HepG2 (cell line): Measurements from ENCODE around the gene LYPD8. TPM values are rescaled to one million over a fixed set of nuclear protein-coding genes. Genes with fewer than 3 reads are reported as not detected.

Experiments
- ATAC-seq: fragments of 200-7000 bp; cut with Tn5 transposase; 3 replicates; pipeline ENCODE4 v1.9.1; 2020; ENCODE audit warnings: mild to moderate bottlenecking, moderate library complexity
- BruUV-seq: library from RNA; stranded (reverse); fragments of 400-500 nt; replicated peaks from 2 replicates; lab custom pipeline; 2021; lab: Mats Ljungman, UMichigan
- CTCF ChIA-PET: fragments of 300-600 bp; formaldehyde crosslinking; extraction: SDS; loops from one replicate; lab custom pipeline; 2021; ENCODE audit warnings: low total read pairs, inconsistent platforms, low intra/inter-chr PET ratio; lab: Yijun Ruan, JAX
- POLR2A ChIA-PET: fragments of 350-600 bp; sonication (Branson Sonifier 250); formaldehyde crosslinking; loops from one replicate; lab custom pipeline; 2020; ENCODE audit warnings: antibody characterized with exemption, inconsistent platforms; lab: Yijun Ruan, JAX
- DNase-seq: peaks from one replicate; pipeline ENCODE4 v3.0.0-alpha.2; 2015; ENCODE audit warnings: low spot score
- FAIRE-seq: peaks from 3 replicates; lab custom pipeline; 2011; peaks lifted over from hg19 to GRCh38; lab: Jason Lieb, UNC
- H2AFZ ChIP-seq: one replicate; pipeline ENCODE4 v1.6.1; 2011; ENCODE audit warnings: low read length, inconsistent platforms
- H3K27ac ChIP-seq: fragments of 300-600 bp; 3 replicates; pipeline ENCODE4 v1.8.0; 2011; ENCODE audit warnings: mixed run types, mild to moderate bottlenecking, mixed read lengths, low read length, inconsistent platforms; ENCODE audit not compliant: insufficient read depth; ENCODE audit errors: extremely low read length
- H3K27me3 ChIP-seq, 2 experiments: fragments of 200-600 bp in 1 of 2; 2 replicates in 1 of 2; 3 replicates in 1 of 2; pipeline versions ENCODE4 v1.6.0 to v1.8.0; 2011; ENCODE audit warnings: low read length in 2 of 2, mild to moderate bottlenecking in 2 of 2, moderate library complexity in 2 of 2, inconsistent platforms in 1 of 2; ENCODE audit not compliant: insufficient read depth in 2 of 2, control insufficient read depth in 1 of 2
- H3K36me3 ChIP-seq, 2 experiments: fragments of 200-600 bp in 1 of 2; replicated peaks in 1 of 2; 2 replicates in 1 of 2; 3 replicates in 1 of 2; pipeline versions ENCODE4 v1.5.1 to v1.8.0; 2011; ENCODE audit warnings: low read length in 2 of 2, inconsistent platforms in 1 of 2; ENCODE audit not compliant: insufficient read depth in 2 of 2, control insufficient read depth in 1 of 2
- H3K4me1 ChIP-seq: 2 replicates; pipeline ENCODE4 v1.5.1; 2012; ENCODE audit warnings: low read length, inconsistent platforms; ENCODE audit not compliant: insufficient read depth
- H3K4me2 ChIP-seq: 2 replicates; pipeline ENCODE4 v1.6.0; 2011; ENCODE audit warnings: low read depth, low read length, inconsistent platforms
- H3K4me3 ChIP-seq, 3 experiments: fragments of 200-600 bp in 1 of 3; sonication (generic), shearing (Covaris generic) in 1 of 3; replicated peaks in 1 of 3; 2 replicates each; pipeline ENCODE4 v1.5.1; 2011 to 2016; ENCODE audit warnings: low read length in 3 of 3, inconsistent platforms in 2 of 3, low read depth in 2 of 3, mild to moderate bottlenecking in 2 of 3, control low read depth in 1 of 3, mixed read lengths in 1 of 3; ENCODE audit not compliant: insufficient read depth in 1 of 3
- H3K79me2 ChIP-seq: one replicate; pipeline ENCODE4 v1.6.1; 2011; ENCODE audit warnings: low read length, inconsistent platforms; ENCODE audit not compliant: insufficient read depth
- H3K9ac ChIP-seq: 2 replicates; pipeline ENCODE4 v1.6.0; 2011; ENCODE audit warnings: mild to moderate bottlenecking, low read depth, low read length, inconsistent platforms; ENCODE audit not compliant: insufficient read depth
- H3K9me3 ChIP-seq: 2 replicates; pipeline ENCODE4 v1.5.1; 2012; ENCODE audit warnings: mild to moderate bottlenecking, low read length
- H4K20me1 ChIP-seq: 2 replicates; pipeline ENCODE4 v1.6.0; 2011; ENCODE audit warnings: inconsistent platforms, mild to moderate bottlenecking, low read length, moderate library complexity; ENCODE audit not compliant: insufficient read depth
- BHLHE40 ChIP-seq: IDR thresholded peaks from 2 replicates; pipeline ENCODE4 v1.6.1; 2011; ENCODE audit warnings: low read length, improper control_type of control experiment
- GTF2F1 ChIP-seq: fragments of 150-350 bp; IDR thresholded peaks from 2 replicates; pipeline ENCODE4 v1.6.1; 2014; ENCODE audit warnings: low read length
- MAZ ChIP-seq, 2 experiments: sonication (generic) in 1 of 2; formaldehyde crosslinking in 1 of 2; IDR thresholded peaks; 2 replicates each; pipeline versions ENCODE4 v1.5.0 to v1.6.1; 2012 to 2020; ENCODE audit warnings: low read depth in 2 of 2, mild to moderate bottlenecking in 2 of 2, borderline replicate concordance in 1 of 2, improper control_type of control experiment in 1 of 2, low read length in 1 of 2, missing genetic modification reagents in 1 of 2, moderate library complexity in 1 of 2
- RBAK ChIP-seq: sonication (generic); formaldehyde crosslinking; IDR thresholded peaks from 2 replicates; pipeline ENCODE4 v1.5.1; 2020; ENCODE audit warnings: mild to moderate bottlenecking, missing genetic modification reagents
- SALL1 ChIP-seq: sonication (generic); formaldehyde crosslinking; IDR thresholded peaks from 2 replicates; pipeline ENCODE4 v1.8.0; 2022; ENCODE audit warnings: mild to moderate bottlenecking, missing genetic modification reagents
- TOPORS ChIP-seq: sonication (generic); formaldehyde crosslinking; IDR thresholded peaks from 2 replicates; pipeline ENCODE4 v1.8.0; 2023; ENCODE audit warnings: mild to moderate bottlenecking, missing genetic modification reagents
- ZNF30 ChIP-seq: sonication (generic); formaldehyde crosslinking; IDR thresholded peaks from 2 replicates; pipeline ENCODE4 v1.5.0; 2020; ENCODE audit warnings: mild to moderate bottlenecking, missing genetic modification reagents
- ZNF343 ChIP-seq: sonication (generic); formaldehyde crosslinking; IDR thresholded peaks from 2 replicates; pipeline ENCODE4 v1.4.0; 2020; ENCODE audit warnings: mild to moderate bottlenecking, missing genetic modification reagents
- WGBS: methylation state at CpG from one replicate; pipeline ENCODE4 v1.1.6; 2017; ENCODE audit warnings: low lambda C conversion rate; 5-methylcytosine and 5-hydroxymethylcytosine counted together
- in situ Hi-C: cut with HindIII; loops from 2 replicates; pipeline ENCODE4 v1.10.0; 2017; ENCODE audit warnings: low pct_unique_long_range_greater_than_20kb; ENCODE audit not compliant: extremely low pct_ligation_motif_present
- intact Hi-C: fragments of 100-400 bp; cut with micrococcal nuclease; formaldehyde crosslinking; loops from one replicate; pipeline ENCODE4 v1.10.0; 2022; ENCODE audit not compliant: unreplicated experiment
- polyA plus RNA-seq, 8 experiments: library from polyadenylated mRNA; depleted of rRNA in 3 of 8; stranded (reverse) in 7 of 8; unstranded in 1 of 8; fragments of >200 nt; fragmentation: Illumina TruSeq in 4 of 8; extraction: Trizol in 4 of 8; gene quantifications; 2 replicates each; pipeline versions ENCODE4 v1.2.1 to v1.2.3, GENCODE V29; 2011 to 2016; ENCODE audit warnings: low read depth in 4 of 8, missing spikeins in 1 of 8, mixed read lengths in 1 of 8; ENCODE audit not compliant: insufficient read depth in 1 of 8
- total RNA-seq, 5 experiments: library from RNA; depleted of rRNA; stranded (reverse); fragments of >200 nt; fragmentation: Illumina TruSeq; extraction: Trizol; gene quantifications; 2 replicates each; pipeline ENCODE4 v1.2.3, GENCODE V29; 2016; ENCODE audit warnings: low read depth in 1 of 5

Gene LYPD8
- total and polyA plus RNA-seq, 2 of the 13 experiments (the other 11 are each of a cell fraction or from before 2014, with no cell fraction given), result not detected

DNA sequence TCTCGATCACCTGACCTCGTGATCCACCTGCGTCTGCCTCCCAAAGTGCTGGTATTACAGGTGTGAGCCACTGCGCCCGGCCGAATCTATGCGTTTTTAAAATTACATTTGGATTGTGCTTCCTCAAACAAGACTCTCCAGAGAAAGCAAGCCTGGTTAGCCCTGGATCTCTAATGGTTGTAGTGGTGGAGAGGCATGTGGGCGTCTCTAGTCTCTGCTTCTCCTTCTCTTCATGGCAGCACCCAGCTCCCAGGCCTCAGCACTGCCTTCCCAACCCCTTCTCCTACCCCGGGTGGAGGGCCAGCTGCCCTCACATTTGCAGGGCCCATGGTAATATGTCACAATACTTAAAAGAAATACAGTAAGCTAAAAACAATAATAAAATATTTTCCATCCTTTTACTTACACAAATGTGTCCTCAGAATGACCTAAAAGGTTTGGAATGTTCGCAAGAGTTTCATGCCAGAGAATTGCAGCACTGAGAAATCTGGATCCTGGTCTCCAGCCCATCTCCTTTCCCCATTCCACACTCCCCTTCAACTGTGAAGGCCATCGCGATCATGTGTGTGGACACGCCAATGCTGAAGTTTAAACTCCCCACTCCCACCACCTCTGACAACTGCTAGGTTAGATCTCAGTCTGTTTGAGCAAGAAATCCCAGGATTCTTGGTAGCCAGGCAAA is 60.0 kb downstream of the LYPD8 start:
- no peaks in the 10 kb centered on the region for H3K36me3 ChIP-seq
- H3K4me2 ChIP-seq, result no peak overlapping the region
- no peaks in the 10 kb centered on the region for H3K4me1 ChIP-seq
- in situ Hi-C loops, result loop anchor here (10.0 kb wide), 1 partner anchor 71 kb away; no protein-coding TSS in a partner anchor
- DNase-seq (no peak), FAIRE-seq (no peak), ATAC-seq (no peak)
- no peaks in the 10 kb centered on the region for H3K79me2 ChIP-seq
- no TSS peak for BruUV-seq
- H3K9ac ChIP-seq, result no peak overlapping the region
- ChIA-PET POLR2A (no interaction called here), CTCF (interaction anchor here (4.3 kb wide), 1 partner anchor 110 kb away, joined by 40 read pairs; no protein-coding TSS in a partner anchor)
- no peaks in the 10 kb centered on the region for H4K20me1 ChIP-seq
- intact Hi-C loops, result loop anchor here (1.0 to 5.0 kb wide), 3 partner anchors 97 to 143 kb away; partner anchors contain the start of gene ZNF672
- H3K9me3 ChIP-seq, result no peaks in the 10 kb centered on the region
- no peak overlapping the region for H3K27ac ChIP-seq
- no peak for TF ChIP-seq GTF2F1
- TF ChIP-seq TOPORS, result no peak
- TF ChIP-seq ZNF343, result no peak
- no peak for TF ChIP-seq RBAK (CRISPR knock-in tag)
- TF ChIP-seq BHLHE40, result no peak
- TF ChIP-seq MAZ (IDR thresholded peaks at IDR 0.05; ENCODE audit: borderline replicate concordance, low read depth, low read length), result no peak
- no peak for TF ChIP-seq MAZ (CRISPR knock-in tag; IDR thresholded peaks at IDR 0.05; ENCODE audit: low read depth)
- no peak for TF ChIP-seq SALL1 (CRISPR knock-in tag)
- TF ChIP-seq ZNF30 (CRISPR knock-in tag), result no peak
- H2AFZ ChIP-seq, result no peak overlapping the region
- no peak overlapping the region for H3K4me3 ChIP-seq
- WGBS, result 54% methylated on average over 13 of the region's 13 CpGs
- H3K27me3 ChIP-seq, result no peaks in the 10 kb centered on the region
